ENCODE results near the gene TMEM62.

DNA sequence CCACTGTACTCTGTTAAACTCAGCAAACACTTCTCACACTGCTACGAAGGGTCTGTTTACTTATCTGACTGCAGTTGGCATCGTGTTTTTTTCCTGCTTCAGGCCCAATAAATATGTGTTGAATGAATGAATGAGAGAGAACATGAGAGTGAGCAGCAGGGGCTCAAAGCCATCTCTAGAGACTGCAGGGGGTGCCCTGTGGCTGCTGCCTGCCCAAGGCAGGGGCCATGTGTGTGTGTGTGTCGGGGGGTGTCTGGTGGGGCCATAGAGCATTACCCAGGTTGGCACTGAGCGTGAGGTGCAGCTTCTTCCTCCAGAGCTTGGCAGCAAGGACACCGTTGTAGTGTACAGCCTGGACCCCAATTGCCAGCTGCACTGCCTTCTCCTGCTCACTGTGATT lies 72.7 kb downstream of the TMEM62 start:
- TF ChIP-seq, protein P1, sequence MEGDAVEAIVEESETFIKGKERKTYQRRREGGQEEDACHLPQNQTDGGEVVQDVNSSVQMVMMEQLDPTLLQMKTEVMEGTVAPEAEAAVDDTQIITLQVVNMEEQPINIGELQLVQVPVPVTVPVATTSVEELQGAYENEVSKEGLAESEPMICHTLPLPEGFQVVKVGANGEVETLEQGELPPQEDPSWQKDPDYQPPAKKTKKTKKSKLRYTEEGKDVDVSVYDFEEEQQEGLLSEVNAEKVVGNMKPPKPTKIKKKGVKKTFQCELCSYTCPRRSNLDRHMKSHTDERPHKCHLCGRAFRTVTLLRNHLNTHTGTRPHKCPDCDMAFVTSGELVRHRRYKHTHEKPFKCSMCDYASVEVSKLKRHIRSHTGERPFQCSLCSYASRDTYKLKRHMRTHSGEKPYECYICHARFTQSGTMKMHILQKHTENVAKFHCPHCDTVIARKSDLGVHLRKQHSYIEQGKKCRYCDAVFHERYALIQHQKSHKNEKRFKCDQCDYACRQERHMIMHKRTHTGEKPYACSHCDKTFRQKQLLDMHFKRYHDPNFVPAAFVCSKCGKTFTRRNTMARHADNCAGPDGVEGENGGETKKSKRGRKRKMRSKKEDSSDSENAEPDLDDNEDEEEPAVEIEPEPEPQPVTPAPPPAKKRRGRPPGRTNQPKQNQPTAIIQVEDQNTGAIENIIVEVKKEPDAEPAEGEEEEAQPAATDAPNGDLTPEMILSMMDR (IDR thresholded peaks at IDR 0.05), result no peak
- no peak for TF ChIP-seq POLR2A (IDR thresholded peaks at IDR 0.05)
